Stimulated activated CD4-positive, alpha-beta T cell treated with anti-CD3 and anti-CD28 coated beads, Interleukin-15, amount 100 ng/mL, for 24 hours (primary cell): ENCODE results near the gene SIMC1.
"Not testable (repeated sequence)": the region's sequence is repeated elsewhere in the genome, so short reads cannot be mapped to it uniquely, and the experiment has no call there.

ENCODE experiments used
- DNase-seq: peaks from one replicate; pipeline ENCODE4 v3.0.0-alpha.2; 2020

Gene SIMC1

DNA sequence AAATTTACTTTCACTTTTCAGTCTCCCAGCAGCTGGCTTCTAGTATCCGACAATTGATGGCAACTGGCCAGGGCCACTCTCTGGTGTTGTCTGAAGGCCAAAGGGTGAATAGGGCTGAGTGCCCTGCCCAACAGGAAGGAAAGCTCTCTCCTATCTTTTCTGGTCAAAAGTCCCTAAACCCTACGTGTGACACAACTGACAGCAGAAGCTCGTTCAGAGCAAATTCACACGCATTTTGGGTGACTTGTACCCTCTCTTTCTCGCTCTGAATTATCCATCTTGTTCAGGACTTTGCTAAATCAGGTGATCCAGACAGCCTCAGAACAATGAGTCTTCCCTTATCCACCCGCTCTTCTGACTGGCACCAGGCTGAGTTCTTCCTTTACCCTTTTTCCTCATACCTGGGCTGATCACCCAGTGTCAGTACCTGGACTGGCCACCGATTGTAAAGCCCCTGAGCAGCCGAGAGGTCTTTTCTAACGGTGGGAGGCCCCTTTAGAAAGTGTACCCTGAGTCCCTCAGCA lies 21.8 kb upstream of the SIMC1 start:
- DNase-seq, result not testable (repeated sequence)

DNA sequence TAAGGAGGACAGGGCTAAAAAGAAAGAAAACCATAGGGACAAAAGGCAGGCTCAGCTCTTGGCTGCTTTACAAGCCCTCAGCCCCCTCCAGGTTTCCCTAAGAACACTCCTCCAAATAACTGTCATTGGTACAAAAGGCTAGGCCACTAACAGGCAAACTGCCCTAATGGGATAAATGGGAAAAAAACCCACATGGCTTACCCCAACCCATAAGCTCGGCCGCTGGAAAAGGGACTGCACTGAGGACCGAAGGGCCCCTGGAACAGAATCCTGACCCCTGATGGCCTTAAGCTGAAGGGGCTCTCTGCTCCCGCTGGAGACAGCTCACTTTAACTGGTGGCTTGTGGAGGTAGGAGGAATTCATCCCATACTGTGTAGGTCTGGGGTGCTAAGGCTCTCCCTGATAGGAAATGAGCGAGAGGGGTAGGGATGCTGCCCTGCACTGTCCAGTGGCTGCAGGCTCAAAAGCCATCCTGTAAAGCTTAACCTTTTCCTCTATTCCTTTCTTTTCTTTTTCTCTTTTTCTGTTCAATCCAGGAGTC lies 21.0 kb upstream of the SIMC1 start:
- DNase-seq, result not testable (repeated sequence)

DNA sequence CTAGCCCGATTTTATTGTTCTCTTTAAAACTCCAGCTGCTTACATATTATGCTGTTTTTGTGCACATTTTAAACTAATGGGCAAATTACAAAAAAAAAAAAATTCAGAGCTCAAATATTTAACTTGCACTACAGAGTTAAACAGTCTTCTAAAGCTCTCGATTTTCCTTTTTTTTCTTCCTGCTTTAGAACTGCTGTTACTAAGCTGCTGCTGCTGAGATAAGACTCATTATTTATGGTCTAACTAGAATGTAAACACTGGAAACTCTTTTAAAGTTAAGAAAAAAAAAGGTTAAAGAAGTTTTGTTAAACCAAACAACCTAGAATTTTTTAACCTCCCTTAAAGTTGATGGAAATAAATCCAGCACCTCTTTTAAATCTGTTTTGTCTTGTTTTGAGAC lies 20.5 kb upstream of the SIMC1 start:
- DNase-seq, result not testable (repeated sequence)

DNA sequence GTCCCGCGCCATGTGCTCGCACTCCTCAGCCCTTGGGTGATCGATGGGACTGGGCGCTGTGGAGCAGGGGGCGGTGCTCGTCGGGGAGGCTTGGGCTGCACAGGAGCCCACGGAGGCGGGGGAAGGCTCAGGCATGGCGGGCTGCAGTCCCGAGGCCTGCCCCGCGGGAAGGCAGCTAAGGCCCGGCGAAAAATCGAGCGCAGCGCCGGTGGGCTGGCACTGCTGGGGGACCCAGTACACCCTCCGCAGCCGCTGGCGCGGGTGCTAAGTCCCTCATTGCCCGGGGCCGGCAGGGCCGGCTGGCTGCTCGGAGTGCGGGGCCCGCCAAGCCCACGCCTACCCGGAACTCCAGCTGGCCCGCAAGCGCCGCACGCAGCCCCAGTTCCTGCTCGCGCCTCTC lies 16.2 kb upstream of the SIMC1 start:
- not testable (repeated sequence) for DNase-seq

DNA sequence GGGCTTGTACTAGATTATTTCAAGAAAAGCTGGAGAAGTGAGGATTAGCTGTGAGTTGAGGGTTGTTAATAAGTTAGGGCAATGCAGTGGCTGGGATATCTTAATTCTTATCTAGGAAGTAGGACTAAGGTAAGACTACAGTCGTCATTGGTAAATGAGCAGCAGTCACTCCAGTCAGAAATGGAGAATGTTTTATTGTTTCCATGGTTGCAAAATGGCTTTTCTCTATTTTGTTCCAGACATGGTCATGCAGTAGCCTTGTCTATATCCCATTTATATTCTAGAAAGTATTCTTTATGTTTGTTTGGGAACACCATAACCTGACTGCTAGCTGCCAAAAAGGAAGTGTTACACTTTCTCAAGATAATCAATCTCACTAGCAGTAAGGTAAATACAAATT lies 9.9 kb upstream of the SIMC1 start:
- DNase-seq, result not testable (repeated sequence)

DNA sequence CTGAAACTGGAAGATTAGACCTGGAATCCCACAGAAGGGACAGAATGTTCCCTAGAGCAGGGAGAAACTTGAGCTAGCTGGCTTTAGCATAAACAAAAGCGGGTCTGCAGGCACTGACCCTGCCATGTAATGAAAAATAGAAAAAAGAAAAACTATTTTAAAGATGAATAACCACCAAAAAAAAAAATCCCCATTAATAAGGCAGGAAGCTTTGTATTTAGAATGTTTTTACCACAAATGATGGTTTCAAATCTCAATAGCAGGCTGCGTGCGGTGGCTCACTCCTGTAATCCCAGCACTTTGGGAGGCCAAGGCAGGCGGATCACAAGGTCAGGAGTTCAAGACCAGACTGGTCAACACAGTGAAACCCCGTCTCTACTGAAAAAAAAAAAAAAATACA lies 5.0 kb upstream of the SIMC1 start:
- DNase-seq, result not testable (repeated sequence)

DNA sequence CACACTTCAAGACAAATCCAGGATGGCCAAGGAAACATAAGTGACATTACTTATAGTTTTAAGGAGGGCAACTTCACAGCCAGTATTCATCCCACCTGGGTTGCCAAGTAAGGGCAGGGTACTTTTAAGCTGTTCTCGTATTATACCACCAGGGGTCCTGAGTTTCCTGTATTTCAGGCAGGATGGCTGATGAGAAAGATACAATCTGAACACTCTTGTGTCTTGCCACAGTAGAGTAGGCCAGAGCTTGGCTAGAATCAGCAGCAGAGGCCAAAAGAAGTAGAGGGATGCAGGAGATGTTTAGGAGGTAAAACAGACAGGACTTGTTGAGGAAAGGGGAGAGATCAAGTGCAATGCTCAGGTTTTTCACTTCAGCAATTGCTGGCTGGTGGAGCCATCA lies 3.1 kb upstream of the SIMC1 start:
- DNase-seq, result peak; percentile 11

DNA sequence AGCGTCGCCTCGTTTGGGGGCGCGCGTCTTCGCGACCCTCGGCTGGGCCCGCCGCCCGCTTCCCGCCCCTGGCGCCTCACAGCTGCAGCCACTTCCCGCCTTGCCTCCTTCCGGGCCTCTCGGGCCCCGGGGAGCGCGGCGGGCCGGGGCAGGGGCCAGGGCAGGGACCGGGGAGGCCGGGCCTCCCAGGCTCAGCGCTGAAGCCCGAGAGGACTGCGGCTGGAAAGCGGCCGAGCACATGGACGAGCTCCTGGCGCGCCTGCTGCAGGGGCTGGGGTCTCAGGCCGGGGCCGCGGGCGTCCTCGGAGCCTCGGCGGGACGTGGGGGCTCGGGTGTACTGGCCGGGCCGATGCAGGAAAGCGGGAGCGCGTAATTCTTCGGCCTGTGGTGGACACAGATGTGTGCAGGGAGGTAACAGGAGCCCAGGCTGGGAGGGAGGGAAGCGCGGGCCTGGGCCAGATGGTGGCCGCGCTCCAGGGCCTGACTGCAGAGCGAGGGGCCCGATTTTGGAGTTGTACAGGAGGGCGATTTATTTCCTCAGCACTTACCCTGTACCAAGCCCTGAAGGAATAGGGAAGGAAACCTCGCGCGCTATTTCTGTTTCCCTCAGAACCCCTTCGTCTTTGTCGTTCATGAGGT lies 540 bp downstream of the SIMC1 start:
- not testable (repeated sequence) for DNase-seq

DNA sequence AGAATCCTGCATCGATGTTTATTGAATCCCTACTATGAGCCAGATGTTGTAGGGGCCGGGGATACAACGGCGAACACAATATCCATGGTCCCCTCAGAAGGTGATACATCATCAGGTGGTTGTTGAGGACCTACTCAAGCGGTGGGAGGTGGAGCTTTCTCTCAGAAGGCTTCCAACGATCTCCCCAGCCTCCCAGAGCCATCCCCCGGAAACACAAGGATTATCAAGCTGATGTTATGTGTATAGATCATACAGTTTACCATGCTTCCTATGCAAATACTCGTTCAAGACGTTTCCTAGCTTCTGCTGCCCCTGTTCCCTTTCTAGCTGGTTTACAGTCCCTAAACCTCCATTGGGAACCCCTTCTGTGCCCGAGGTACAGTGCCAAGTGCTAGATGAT lies 1.1 kb downstream of the SIMC1 start:
- not testable (repeated sequence) for DNase-seq

DNA sequence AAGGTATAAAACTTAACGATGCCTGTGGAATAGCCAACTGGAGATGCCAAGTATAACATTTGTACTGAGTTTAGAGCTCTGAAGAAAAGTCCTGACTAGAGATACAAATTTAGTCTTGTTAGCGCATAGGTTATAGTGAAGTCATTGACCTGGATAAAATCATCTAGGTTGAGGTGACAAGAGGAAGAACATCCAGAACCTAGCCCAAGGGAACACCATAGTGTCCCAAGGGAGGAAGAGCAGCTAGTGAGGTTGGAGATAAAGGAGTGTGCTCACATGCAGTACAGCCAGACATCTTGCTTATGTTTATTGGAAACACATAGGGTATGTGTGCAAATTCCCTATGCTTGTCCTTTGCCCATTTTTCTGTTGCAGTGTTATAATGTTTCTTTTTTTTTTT lies 6.1 kb downstream of the SIMC1 start:
- not testable (repeated sequence) for DNase-seq

DNA sequence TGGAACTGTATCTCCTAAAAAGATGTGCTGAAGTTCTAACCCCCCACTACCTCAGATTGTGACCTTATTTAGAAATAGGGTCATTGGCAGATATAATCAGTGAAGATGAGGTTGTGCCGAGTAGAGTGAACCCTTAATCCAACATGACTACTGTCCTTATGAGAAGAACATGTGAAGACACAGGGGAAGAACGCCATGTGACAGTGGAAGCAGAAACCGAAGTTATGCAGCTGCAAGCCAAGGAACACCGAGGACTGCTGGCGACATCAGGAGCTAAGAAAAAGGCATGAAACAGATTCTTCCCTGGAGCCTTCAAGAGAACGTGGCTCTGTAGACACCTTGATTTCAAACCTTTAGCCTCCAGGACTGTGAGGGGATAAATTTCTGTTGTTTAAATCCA lies 6.8 kb downstream of the SIMC1 start:
- not testable (repeated sequence) for DNase-seq

DNA sequence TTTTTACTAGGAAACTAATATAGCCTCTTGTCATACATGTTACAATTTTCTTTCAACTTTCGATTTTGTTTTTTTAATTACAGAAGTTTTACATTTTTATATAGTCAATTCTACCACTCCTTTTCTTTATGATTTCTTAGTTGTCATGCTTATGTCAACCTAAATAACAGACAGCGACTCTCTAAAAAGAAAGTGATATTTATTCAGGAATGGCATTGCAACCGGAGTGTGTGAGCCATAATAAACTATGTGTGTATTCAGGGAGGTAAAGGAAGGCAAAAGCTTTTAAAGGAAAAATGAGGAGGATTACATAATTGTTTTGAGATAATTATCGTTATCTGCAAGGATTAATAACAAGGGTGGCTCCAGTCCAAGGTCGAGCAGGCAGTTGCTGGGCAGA lies 7.3 kb downstream of the SIMC1 start:
- DNase-seq, result not testable (repeated sequence)

DNA sequence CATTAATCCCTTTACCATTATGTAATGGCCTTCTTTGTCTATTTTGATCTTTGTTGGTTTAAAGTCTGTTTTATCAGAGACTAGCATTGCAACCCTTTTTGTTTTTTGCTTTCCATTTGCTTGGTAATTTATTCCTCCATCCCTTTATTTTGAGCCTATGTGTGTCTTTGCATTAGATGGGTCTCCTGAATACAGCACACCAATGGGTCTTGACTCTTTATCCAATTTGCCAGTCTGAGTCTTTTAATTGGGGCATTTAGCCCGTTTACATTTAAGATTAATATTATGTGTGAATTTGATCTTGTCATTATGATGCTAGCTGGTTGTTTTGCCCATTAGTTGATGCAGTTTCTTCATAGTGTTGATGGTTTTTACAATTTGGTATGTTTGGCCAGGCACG lies 12.5 kb downstream of the SIMC1 start:
- DNase-seq, result not testable (repeated sequence)

DNA sequence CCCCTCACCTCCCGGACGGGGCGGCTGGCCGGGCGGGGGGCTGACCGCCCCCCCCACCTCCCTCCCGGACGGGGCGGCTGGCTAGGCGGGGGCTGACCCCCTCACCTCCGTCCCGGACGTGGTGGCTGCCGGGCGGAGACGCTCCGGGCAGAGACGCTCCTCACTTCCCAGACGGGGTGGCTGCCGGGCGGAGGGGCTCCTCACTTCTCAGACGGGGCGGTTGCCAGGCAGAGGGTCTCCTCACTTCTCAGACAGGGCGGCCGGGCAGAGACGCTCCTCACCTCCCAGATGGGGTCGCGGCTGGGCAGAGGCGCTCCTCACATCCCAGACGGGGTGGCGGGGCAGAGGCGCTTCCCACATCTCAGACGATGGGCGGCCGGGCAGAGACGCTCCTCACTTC lies 13.9 kb downstream of the SIMC1 start:
- DNase-seq, result not testable (repeated sequence)

DNA sequence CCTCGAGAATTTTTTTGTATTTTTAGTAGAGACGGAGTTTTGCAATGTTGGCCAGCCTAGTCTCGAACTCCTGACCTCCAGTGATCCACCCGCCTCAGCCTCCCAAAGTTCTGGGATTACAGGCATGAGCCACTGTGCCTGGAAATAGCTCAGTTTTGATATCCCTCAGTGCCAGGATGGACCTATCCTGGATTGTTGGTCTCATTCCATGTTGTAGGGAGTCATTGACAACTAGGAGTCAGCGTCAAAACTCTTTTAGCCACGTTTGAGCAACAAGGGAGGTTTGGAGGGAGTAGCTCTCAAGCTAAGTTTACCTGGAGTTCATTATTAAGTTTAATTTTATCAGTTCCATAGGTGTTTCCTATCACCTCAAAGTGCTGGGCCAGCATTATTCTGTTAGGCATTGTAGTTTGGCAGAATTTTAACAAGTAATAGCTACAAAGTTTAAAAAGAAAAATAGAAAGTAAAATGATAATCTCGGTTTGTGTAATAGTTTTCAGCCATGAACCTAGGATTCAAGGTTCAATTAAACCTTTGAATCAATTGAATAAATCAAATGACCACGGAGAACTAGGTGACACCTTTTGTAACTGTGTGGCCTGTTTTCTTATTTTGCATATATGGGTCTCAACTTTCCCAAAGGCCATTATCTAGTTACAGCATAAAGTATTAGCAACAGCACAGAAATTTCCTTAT lies 15.3 kb downstream of the SIMC1 start:
- DNase-seq, result not testable (repeated sequence)

DNA sequence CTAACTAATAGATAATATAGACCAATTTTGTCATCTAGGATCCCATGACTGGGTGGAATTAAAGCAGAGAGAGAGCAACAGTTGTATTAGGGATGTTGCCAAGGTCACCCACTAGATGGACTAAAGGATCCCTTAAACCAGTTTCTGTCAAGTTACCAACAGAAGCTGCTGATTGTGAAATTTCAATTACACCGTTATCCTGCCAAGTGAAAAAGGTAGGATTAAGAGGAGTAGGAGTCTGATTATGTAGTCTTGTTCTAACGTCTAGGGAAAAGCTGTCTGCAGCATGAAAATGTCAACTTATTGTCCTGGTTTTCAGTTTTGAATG lies 15.8 kb downstream of the SIMC1 start:
- DNase-seq, result not testable (repeated sequence)

DNA sequence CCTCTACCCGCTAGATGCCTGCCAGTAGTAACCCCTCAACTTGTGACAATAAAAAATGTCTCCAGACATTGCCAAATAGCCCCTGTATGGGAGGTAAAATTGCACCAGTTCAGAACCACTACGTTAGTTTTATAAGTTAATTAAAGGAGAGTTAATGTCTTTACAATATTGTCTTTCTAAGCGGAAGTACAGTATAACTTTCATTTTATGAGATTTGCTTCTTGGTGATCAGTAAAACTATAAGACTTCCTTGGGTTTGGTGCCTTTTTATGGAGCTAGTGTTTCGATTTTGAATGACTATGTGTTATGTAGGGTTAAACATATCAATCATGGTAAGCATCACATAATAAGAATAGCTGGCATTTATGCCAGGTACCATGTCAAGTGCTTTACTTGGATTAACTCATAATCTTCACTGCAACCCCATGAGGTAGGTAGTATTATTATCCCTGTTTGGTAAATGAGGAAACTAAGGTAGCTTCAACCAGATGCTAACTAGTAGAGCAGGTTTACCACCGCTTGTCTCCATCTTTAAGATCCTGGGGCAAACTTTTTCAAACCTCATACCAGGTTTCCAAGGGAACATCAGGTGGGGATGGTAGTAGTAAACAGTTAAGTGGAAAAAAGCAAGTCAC lies 19.8 kb downstream of the SIMC1 start:
- not testable (repeated sequence) for DNase-seq

DNA sequence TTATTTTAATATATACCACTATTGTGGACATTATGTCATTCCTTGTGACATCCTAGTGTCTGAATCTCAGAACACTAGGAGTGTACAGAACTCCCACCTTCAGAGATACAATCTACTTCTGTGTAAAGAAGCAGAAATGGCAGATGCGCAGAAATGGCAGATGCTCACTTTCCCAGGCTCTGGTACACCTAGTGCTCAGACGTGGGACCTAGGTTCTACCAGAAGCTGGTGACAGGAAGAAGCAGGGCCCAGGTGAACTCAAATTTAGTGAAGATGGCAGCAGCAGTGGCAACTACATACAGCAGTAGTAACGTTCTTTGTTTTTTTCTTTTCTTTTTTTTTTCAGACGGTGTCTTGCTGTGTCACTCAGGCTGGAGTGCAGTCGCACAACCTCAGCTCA lies 22.5 kb downstream of the SIMC1 start:
- DNase-seq, result not testable (repeated sequence)

DNA sequence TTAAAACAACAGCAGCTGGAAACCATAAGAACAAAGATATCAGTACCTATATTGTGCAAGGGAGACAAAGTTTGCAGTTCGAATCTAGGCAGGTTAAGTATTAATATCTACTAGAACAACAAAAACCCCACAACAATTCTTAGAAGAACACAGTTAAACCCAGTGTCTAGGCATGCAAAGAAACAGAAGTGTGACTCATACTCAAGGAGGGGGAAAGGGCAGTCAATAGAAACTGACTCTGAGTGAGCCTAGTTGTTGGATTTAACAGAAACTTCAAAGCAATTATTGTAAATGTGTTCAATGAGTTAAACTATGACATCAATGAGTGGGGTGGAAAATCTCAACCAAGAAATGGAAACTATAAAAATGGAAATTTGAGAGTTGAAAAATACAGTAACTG lies 28.2 kb downstream of the SIMC1 start:
- DNase-seq, result not testable (repeated sequence)

DNA sequence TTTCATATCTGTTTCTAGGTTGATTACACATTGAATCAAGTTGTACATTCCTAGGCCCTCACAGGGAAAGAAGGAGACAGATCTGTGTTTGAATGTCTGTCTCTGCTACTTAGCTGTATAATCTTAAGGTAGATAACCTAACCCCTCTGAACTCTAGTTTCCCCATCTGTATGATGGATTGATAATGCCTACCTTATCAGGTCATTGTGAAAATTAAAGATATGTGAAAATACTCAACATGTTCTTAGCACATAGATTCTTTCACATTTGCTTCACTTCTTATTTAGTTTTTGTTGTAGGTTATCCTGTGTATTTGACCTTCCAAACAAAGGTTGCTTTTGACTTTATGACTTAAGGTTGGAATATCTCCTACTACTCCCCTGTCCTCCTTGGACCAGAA lies 50.8 kb downstream of the SIMC1 start:
- DNase-seq, result not testable (repeated sequence)

DNA sequence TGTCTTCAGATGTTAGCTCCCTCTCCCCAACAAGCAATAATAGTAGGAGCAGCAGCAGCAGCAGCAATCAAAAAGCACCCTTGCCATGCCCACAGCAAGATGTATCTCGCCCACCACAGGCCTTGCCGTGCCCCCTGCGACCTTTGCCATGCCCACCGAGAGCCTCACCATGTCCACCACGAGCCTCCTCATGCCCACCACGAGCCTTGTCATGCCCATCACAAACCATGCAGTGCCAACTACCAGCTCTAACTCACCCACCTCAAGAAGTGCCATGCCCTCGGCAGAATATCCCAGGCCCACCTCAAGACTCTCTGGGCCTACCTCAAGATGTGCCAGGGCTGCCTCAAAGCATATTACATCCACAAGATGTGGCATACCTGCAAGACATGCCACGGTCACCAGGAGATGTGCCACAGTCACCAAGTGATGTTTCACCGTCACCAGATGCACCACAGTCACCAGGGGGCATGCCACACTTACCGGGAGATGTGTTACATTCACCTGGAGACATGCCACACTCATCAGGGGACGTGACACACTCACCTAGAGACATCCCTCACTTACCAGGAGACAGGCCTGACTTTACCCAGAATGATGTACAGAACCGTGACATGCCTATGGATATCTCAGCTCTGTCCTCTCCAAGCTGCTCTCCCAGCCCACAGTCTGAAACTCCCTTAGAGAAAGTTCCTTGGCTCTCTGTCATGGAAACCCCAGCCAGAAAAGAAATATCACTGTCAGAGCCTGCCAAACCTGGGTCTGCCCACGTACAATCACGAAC lies 52.0 kb downstream of the SIMC1 start:
- not testable (repeated sequence) for DNase-seq

DNA sequence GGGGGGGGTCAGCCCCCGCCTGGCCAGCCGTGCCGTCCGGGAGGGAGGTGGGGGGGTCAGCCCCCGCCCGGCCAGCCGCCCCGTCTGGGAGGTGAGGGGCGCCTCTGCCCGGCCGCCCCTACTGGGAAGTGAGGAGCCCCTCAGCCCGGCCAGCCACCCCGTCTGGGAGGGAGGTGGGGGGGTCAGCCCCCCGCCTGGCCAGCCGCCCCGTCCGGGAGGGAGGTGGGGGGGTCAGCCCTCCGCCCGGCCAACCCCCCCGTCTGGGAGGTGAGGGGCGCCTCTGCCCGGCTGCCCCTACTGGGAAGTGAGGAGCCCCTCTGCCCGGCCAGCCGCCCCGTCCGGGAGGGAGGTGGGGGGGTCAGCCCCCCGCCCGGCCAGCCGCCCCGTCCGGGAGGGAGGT lies 67.1 kb downstream of the SIMC1 start:
- not testable (repeated sequence) for DNase-seq
